Measurements from ENCODE around the gene PASK.

The PASK gene

GRCh38 chr2:241161646-241162281 lies 12.5 kb upstream of the PASK start:
- no peak for TF ChIP-seq CTCF (IDR thresholded peaks at IDR 0.05; ENCODE audit: borderline replicate concordance, insufficient read depth, low read depth, low read length)
- no peak overlapping the region for H3K4me3 ChIP-seq (ENCODE audit: low read depth, low read length)

GRCh38 chr2:241160318-241160717 lies 11.0 kb upstream of the PASK start:
- no peak overlapping the region for H3K4me3 ChIP-seq (ENCODE audit: low read depth, low read length)
- no peak for TF ChIP-seq CTCF (IDR thresholded peaks at IDR 0.05; ENCODE audit: borderline replicate concordance, insufficient read depth, low read depth, low read length)

GRCh38 chr2:241159116-241159515 lies 9.8 kb upstream of the PASK start:
- no peak overlapping the region for H3K4me3 ChIP-seq (ENCODE audit: low read depth, low read length)
- no peak for TF ChIP-seq CTCF (IDR thresholded peaks at IDR 0.05; ENCODE audit: borderline replicate concordance, insufficient read depth, low read depth, low read length)

- no peak overlapping the region for H3K4me3 ChIP-seq (ENCODE audit: low read depth, low read length)
- TF ChIP-seq CTCF (IDR thresholded peaks at IDR 0.05; ENCODE audit: borderline replicate concordance, insufficient read depth, low read depth, low read length), result no peak
Observed at GRCh38 chr2:241158546-241158900, 9.3 kb upstream of the PASK start.

- H3K4me3 ChIP-seq (ENCODE audit: low read depth, low read length), result no peak overlapping the region
- no peak for TF ChIP-seq CTCF (IDR thresholded peaks at IDR 0.05; ENCODE audit: borderline replicate concordance, insufficient read depth, low read depth, low read length)
Observed at GRCh38 chr2:241157841-241158545, 8.7 kb upstream of the PASK start.

- no peak overlapping the region for H3K4me3 ChIP-seq (ENCODE audit: low read depth, low read length)
- no peak for TF ChIP-seq CTCF (IDR thresholded peaks at IDR 0.05; ENCODE audit: borderline replicate concordance, insufficient read depth, low read depth, low read length)
Observed at GRCh38 chr2:241156971-241157441, 7.7 kb upstream of the PASK start.

- no peak for TF ChIP-seq CTCF (IDR thresholded peaks at IDR 0.05; ENCODE audit: borderline replicate concordance, insufficient read depth, low read depth, low read length)
- H3K4me3 ChIP-seq (ENCODE audit: low read depth, low read length), result no peak overlapping the region
Observed at GRCh38 chr2:241155936-241156335, 6.7 kb upstream of the PASK start.

Measured in GM12875 (cell line).